SJCRH30 (cell line): ENCODE data around the gene TYMS. TPM values are rescaled to one million over a fixed set of nuclear protein-coding genes. Genes with fewer than 3 reads are reported as not detected.

Experiments
- total RNA-seq: library from RNA; depleted of rRNA; stranded (reverse); fragments of >200 nt; shearing (Covaris generic); gene quantifications from 2 replicates; pipeline ENCODE4 v1.2.3, GENCODE V29; 2014; rRNA removed

Gene TYMS
- total RNA-seq, 1 experiment from 2014 or later: 91.8 TPM

Other genes with a start within 250 kb of the TYMS start
- gene COLEC12, start 157.0 kb upstream of the TYMS start, total RNA-seq: not detected in 2 replicates
- not detected in 2 replicates for gene CETN1, start 77.3 kb upstream of the TYMS start, total RNA-seq
- not detected in 2 replicates for gene CLUL1, start 60.7 kb upstream of the TYMS start, total RNA-seq
- gene ENOSF1, start 55.0 kb downstream of the TYMS start, total RNA-seq: 7.8 and 9.5 TPM in 2 replicates
- gene YES1, start 154.6 kb downstream of the TYMS start, total RNA-seq: 151 and 185 TPM in 2 replicates
- gene ADCYAP1, start 247.2 kb downstream of the TYMS start, total RNA-seq: 0.03 and 0.16 TPM in 2 replicates